ENCODE data around the gene ZNF827. TPM values are rescaled to one million over a fixed set of nuclear protein-coding genes. Genes with fewer than 3 reads are reported as not detected.
A peak's percentile ranks its signal among the peaks of the same experiment; 100 is the strongest.

Gene ZNF827
- total RNA-seq, 3 donors from 2014 or later, result 18.6 to 21.1 (median 19.0) TPM

DNA sequence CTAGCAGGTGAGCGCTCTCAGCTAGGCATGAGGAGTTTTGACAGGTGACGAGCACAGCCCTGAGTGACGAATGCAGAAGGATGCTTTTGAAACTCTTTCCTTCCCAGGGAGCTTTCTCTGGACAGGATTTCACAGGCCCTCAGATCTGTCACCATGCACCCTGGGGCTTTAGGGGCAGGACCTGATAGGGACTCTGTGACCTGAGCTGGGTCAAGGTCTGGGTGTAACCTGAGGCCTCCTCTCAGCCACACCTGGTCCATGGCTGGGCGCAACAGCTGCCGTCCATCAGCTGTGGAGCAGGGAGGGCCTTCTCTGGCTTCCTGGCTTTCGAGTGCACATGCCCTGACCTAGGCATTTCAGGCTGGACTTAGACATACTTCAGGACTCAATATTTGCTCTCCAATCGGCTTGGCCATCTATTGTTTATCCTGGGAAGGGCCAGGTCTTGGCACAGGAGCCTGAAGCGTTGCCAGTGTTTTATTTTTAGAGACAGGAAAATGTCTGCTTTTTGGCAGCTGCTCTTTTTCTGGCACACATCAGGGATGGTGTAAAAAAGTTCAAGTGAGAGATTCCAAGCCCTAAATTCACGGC is 202.3 kb downstream of the ZNF827 start:
- H3K27me3 ChIP-seq, result no peaks in the 10 kb centered on the region
- peaks cover 7 to 24% of the 10 kb centered on the region in 2 donors for H3K4me1 ChIP-seq
- peak overlapping the region; percentile 99 to 100 for H3K27ac ChIP-seq
- TF ChIP-seq POLR2A (IDR thresholded peaks at IDR 0.05) (no peak), POLR2AphosphoS5 (IDR thresholded peaks at IDR 0.05) (peak in 2 of 3 donors; percentile 37 to 48)
- TF ChIP-seq, protein P1, sequence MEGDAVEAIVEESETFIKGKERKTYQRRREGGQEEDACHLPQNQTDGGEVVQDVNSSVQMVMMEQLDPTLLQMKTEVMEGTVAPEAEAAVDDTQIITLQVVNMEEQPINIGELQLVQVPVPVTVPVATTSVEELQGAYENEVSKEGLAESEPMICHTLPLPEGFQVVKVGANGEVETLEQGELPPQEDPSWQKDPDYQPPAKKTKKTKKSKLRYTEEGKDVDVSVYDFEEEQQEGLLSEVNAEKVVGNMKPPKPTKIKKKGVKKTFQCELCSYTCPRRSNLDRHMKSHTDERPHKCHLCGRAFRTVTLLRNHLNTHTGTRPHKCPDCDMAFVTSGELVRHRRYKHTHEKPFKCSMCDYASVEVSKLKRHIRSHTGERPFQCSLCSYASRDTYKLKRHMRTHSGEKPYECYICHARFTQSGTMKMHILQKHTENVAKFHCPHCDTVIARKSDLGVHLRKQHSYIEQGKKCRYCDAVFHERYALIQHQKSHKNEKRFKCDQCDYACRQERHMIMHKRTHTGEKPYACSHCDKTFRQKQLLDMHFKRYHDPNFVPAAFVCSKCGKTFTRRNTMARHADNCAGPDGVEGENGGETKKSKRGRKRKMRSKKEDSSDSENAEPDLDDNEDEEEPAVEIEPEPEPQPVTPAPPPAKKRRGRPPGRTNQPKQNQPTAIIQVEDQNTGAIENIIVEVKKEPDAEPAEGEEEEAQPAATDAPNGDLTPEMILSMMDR (IDR thresholded peaks at IDR 0.05), result no peak
- H3K4me3 ChIP-seq, result no peak overlapping the region
- DNase-seq (ENCODE audit: low spot score in 2 of 2), result peak; percentile 71 to 78
- no peaks in the 10 kb centered on the region for H3K9me3 ChIP-seq
- no peaks in the 10 kb centered on the region for H3K36me3 ChIP-seq
- intact Hi-C loops (cut with DNase I; ENCODE audit: low total_unique reads), result no loop called here

DNA sequence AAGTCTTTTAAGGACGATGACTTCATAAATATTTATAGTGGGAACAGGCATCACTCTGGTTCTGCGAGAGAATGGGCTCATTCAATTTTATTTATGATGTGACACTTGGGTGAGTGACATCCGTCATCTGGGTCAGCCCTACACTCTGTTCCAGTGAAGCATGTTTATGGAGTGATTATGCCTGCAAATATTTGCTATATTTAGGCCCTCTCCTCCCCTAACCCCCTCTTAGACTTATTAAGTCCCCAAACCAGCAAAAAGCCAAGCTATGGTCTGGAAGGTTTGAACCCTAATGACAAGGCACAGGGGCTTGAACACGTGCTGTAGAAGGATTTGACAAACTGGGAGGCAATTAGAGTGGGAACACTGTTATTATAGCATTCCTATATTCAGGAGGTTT is 202.8 kb downstream of the ZNF827 start:
- TF ChIP-seq POLR2A (IDR thresholded peaks at IDR 0.05) (no peak), POLR2AphosphoS5 (IDR thresholded peaks at IDR 0.05) (no peak)
- TF ChIP-seq, protein P1 (IDR thresholded peaks at IDR 0.05), result no peak
- peak overlapping the region; percentile 99 to 100 for H3K27ac ChIP-seq
- intact Hi-C loops (cut with DNase I; ENCODE audit: low total_unique reads), result no loop called here
- H3K9me3 ChIP-seq, result no peaks in the 10 kb centered on the region
- no peaks in the 10 kb centered on the region for H3K27me3 ChIP-seq
- no peak overlapping the region for H3K4me3 ChIP-seq
- peaks cover 7 to 24% of the 10 kb centered on the region in 2 donors for H3K4me1 ChIP-seq
- no peak for DNase-seq (ENCODE audit: low spot score in 2 of 2)
- no peaks in the 10 kb centered on the region for H3K36me3 ChIP-seq

DNA sequence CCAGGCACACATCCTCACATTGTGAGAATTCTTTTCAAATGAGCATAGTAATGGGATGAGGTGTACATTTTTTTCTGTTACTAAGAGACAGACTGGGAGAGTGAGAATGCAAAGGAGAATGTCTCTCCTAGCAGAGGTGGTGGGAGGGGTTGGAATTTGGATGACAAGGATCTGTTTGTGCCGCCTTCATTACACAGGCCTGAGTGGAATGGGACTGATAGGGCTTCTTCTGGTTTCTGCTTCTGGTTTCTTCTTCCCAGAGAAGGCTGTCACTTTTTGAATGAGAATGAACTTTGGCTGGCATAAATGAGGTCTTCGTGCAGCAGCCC is 203.3 kb downstream of the ZNF827 start:
- Histone ChIP-seq H3K36me3 (no peaks in the 10 kb centered on the region), H3K4me1 (peaks cover 7 to 24% of the 10 kb centered on the region in 2 donors), H3K9me3 (no peaks in the 10 kb centered on the region), H3K4me3 (peak overlapping the region in 1 of 3 donors; percentile 81), H3K27me3 (no peaks in the 10 kb centered on the region), H3K27ac (peak overlapping the region; percentile 99 to 100)
- DNase-seq (ENCODE audit: low spot score in 2 of 2), result peak in 1 of 2 donors; percentile 76
- TF ChIP-seq, protein P1 (IDR thresholded peaks at IDR 0.05), result no peak
- TF ChIP-seq POLR2AphosphoS5 (IDR thresholded peaks at IDR 0.05) (peak in 1 of 3 donors; percentile 4), POLR2A (IDR thresholded peaks at IDR 0.05) (no peak)
- intact Hi-C loops (cut with DNase I; ENCODE audit: low total_unique reads), result no loop called here

DNA sequence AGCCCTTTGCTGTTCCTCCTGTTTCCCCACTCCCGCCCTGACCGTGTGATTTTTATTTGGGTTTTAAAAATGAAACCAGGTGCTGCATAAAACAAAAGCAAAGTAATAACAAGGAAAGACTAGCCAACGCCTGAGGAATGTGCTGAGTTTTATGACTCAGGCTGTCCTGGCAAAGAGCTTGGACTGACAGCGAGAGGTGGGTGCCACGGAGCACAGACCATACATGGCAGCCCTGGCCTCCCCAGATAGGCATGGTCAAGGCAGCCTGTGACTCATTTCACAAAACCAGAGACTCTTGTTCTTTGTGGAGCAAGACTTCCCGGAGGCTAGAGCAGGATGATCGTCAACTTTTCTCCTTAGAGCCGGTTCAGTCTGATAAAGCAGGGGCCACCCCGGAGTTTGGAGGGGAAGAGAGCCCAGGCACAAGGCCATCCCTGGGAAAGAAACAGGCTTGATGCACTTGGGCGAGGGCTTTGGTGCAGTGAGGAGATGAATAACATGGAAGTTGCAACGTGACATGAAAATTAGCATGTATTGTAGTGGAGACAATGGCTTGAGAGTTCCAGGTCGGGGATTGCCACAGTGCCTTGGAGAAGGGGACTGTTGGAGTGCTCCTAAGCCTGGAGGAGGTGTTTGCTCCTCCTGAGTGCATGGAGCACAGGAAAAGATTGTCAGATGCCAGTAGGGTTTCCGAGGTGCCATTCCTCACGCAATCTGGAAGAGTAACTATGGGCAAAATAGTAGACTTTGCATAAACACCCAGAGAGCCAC is 203.9 kb downstream of the ZNF827 start:
- H3K36me3 ChIP-seq, result no peaks in the 10 kb centered on the region
- no peaks in the 10 kb centered on the region for H3K9me3 ChIP-seq
- H3K27me3 ChIP-seq, result no peaks in the 10 kb centered on the region
- H3K27ac ChIP-seq, result peak overlapping the region; percentile 99 to 100
- TF ChIP-seq POLR2AphosphoS5 (IDR thresholded peaks at IDR 0.05), result peak in 2 of 3 donors; percentile 48 to 68
- TF ChIP-seq, protein P1 (IDR thresholded peaks at IDR 0.05), result no peak
- no peak for TF ChIP-seq POLR2A (IDR thresholded peaks at IDR 0.05)
- peak; percentile 75 to 94 for DNase-seq (ENCODE audit: low spot score in 2 of 2)
- peaks cover 7 to 24% of the 10 kb centered on the region in 2 donors for H3K4me1 ChIP-seq
- intact Hi-C loops (cut with DNase I; ENCODE audit: low total_unique reads), result loop anchor here (5.0 kb wide), 1 partner anchor 153 kb away; no protein-coding TSS in a partner anchor
- peak overlapping the region in 2 of 3 donors; percentile 39 to 81 for H3K4me3 ChIP-seq

DNA sequence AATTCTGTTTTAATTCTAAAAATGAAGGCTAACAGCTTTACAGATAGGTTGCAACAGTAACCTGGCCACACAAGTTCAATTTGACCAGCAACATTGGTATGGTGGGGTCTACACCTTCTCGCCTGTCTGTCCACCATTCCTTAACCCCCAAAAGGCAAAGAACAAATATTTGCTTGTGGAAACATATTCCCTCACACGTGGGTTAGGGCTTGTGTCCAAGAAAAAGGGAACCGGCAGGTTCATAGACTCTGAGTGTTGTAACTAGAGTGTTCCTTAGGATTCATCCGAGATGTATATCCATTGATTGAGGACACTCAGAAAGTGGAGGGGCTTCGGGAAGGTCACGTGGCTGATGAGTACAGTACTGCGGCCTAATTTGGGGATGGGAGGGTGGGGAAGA is 204.6 kb downstream of the ZNF827 start:
- H3K9me3 ChIP-seq, result no peaks in the 10 kb centered on the region
- peak overlapping the region; percentile 99 to 100 for H3K27ac ChIP-seq
- DNase-seq (ENCODE audit: low spot score in 2 of 2), result peak in 1 of 2 donors; percentile 35
- intact Hi-C loops (cut with DNase I; ENCODE audit: low total_unique reads), result loop anchor here (5.0 kb wide), 1 partner anchor 153 kb away; no protein-coding TSS in a partner anchor
- no peaks in the 10 kb centered on the region for H3K36me3 ChIP-seq
- peaks cover 7 to 24% of the 10 kb centered on the region in 2 donors for H3K4me1 ChIP-seq
- TF ChIP-seq POLR2AphosphoS5 (IDR thresholded peaks at IDR 0.05), result no peak
- TF ChIP-seq, protein P1 (IDR thresholded peaks at IDR 0.05), result no peak
- TF ChIP-seq POLR2A (IDR thresholded peaks at IDR 0.05), result no peak
- peak overlapping the region in 2 of 3 donors; percentile 39 to 81 for H3K4me3 ChIP-seq
- H3K27me3 ChIP-seq, result no peaks in the 10 kb centered on the region
